Measurements from ENCODE around the gene HTR3E.

The HTR3E gene

GRCh38 chr3:184133840-184134745 is 37.2 kb downstream of the HTR3E start (continued):
- TF ChIP-seq, protein P1, sequence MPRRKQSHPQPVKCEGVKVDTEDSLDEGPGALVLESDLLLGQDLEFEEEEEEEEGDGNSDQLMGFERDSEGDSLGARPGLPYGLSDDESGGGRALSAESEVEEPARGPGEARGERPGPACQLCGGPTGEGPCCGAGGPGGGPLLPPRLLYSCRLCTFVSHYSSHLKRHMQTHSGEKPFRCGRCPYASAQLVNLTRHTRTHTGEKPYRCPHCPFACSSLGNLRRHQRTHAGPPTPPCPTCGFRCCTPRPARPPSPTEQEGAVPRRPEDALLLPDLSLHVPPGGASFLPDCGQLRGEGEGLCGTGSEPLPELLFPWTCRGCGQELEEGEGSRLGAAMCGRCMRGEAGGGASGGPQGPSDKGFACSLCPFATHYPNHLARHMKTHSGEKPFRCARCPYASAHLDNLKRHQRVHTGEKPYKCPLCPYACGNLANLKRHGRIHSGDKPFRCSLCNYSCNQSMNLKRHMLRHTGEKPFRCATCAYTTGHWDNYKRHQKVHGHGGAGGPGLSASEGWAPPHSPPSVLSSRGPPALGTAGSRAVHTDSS (tag by site-specific recombination; IDR thresholded peaks at IDR 0.05), result no peak
- TF ChIP-seq ZNF571 (tag by site-specific recombination; IDR thresholded peaks at IDR 0.05), result no peak
- TF ChIP-seq ZNF416 (tag by site-specific recombination; IDR thresholded peaks at IDR 0.05), result no peak
- no peak for TF ChIP-seq PRDM2 (tag by site-specific recombination; IDR thresholded peaks at IDR 0.05; ENCODE audit: borderline replicate concordance)
- TF ChIP-seq TSHZ1 (tag by site-specific recombination; IDR thresholded peaks at IDR 0.05; ENCODE audit: borderline replicate concordance), result no peak
- no peak for TF ChIP-seq ZNF521 (tag by site-specific recombination; IDR thresholded peaks at IDR 0.05)
- no peak for TF ChIP-seq ZNF133 (tag by site-specific recombination; IDR thresholded peaks at IDR 0.05)

DNA sequence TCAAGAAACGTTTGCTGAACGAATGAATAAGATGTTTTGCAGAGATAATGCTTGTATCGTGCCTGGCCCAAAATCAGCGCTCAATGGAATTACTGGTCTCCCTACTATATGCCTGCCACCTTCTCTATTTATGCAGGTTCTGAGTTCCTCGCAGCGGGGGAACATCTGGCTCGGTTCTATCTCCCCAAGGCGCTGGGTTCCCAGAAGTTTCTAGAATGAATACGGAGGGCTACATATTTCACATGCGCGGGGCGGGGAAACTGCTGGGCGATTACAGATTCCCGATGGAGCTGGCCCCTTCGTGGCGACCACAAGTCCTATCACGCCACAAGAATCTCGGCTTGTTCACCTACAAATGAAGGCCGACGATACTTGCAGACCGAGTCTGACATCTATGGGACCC is 37.9 kb downstream of the HTR3E start:
- CTCF ChIA-PET, result interaction anchor here (0.9 to 1.5 kb wide), 3 partner anchors 95 to 239 kb away, joined by 3 read pairs; no protein-coding TSS in a partner anchor
- TF ChIP-seq, protein P2, sequence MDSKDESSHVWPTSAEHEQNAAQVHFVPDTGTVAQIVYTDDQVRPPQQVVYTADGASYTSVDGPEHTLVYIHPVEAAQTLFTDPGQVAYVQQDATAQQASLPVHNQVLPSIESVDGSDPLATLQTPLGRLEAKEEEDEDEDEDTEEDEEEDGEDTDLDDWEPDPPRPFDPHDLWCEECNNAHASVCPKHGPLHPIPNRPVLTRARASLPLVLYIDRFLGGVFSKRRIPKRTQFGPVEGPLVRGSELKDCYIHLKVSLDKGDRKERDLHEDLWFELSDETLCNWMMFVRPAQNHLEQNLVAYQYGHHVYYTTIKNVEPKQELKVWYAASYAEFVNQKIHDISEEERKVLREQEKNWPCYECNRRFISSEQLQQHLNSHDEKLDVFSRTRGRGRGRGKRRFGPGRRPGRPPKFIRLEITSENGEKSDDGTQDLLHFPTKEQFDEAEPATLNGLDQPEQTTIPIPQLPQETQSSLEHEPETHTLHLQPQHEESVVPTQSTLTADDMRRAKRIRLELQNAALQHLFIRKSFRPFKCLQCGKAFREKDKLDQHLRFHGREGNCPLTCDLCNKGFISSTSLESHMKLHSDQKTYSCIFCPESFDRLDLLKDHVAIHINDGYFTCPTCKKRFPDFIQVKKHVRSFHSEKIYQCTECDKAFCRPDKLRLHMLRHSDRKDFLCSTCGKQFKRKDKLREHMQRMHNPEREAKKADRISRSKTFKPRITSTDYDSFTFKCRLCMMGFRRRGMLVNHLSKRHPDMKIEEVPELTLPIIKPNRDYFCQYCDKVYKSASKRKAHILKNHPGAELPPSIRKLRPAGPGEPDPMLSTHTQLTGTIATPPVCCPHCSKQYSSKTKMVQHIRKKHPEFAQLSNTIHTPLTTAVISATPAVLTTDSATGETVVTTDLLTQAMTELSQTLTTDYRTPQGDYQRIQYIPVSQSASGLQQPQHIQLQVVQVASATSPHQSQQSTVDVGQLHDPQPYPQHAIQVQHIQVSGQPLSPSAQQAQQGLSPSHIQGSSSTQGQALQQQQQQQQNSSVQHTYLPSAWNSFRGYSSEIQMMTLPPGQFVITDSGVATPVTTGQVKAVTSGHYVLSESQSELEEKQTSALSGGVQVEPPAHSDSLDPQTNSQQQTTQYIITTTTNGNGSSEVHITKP (tag by site-specific recombination; IDR thresholded peaks at IDR 0.05), result no peak
- TF ChIP-seq ZNF48 (tag by site-specific recombination; IDR thresholded peaks at IDR 0.05) (no peak), YY2 (tag by site-specific recombination; IDR thresholded peaks at IDR 0.05) (no peak), ZNF335 (tag by site-specific recombination; conservative IDR thresholded peaks at IDR 0.05) (peak; percentile 65), ZNF302 (tag by site-specific recombination; IDR thresholded peaks at IDR 0.05; ENCODE audit: low read depth) (no peak)
- POLR2A ChIA-PET, result interaction anchor here (0.6 to 2.7 kb wide), 9 partner anchors 10 to 117 kb away, joined by 3 to 11 read pairs (median 6); partner anchors contain the start of genes ABCC5, ABCF3, AP2M1 and DVL3
- Histone ChIP-seq H3K4me1 (ENCODE audit: control insufficient read depth, insufficient read depth, low read length) (peaks cover 6% of the 10 kb centered on the region; the same call in 1 of the 2 replicates), H3K27ac (ENCODE audit: extremely low read depth, low read depth, low read length) (peak overlapping the region; percentile 47; the same call in 1 of the 2 replicates), H3K9me3 (ENCODE audit: control insufficient read depth, insufficient read depth, low read depth, low read length) (no peaks in the 10 kb centered on the region), H3K36me3 (ENCODE audit: control insufficient read depth in 2 of 2, insufficient read depth in 1 of 2, low read length in 2 of 2) (peaks cover 0 to 22% of the 10 kb centered on the region in 2 experiments; a peak in 2 of 3 replicates), H3K4me3 (ENCODE audit: low read depth, low read length) (peak overlapping the region; percentile 89)

Measured in HEK293 (cell line).